Inflammatory macrophage (primary cell): ENCODE measurements around the gene HTRA2.
"Not testable (repeated sequence)": the region's sequence is repeated elsewhere in the genome, so short reads cannot be mapped to it uniquely, and the experiment has no call there.

Experiments used
- DNase-seq, 2 donors: peaks; one replicate each; pipeline ENCODE4 v3.0.0-alpha.2; 2020 to 2022

The HTRA2 gene

GRCh38 chr2:74542978-74543377 lies 13.2 kb downstream of the HTRA2 start:
- DNase-seq: no peak

- DNase-seq: no peak
These were observed 14.9 kb downstream of the HTRA2 start for GRCh38 chr2:74544634-74545033.

GRCh38 chr2:74546004-74546403 lies 16.3 kb downstream of the HTRA2 start:
- DNase-seq: no peak

- no peak for DNase-seq
These were observed 18.7 kb downstream of the HTRA2 start for GRCh38 chr2:74548285-74548899.

GRCh38 chr2:74548900-74549826 lies 19.4 kb downstream of the HTRA2 start:
- peak; percentile 70 to 88 for DNase-seq

- DNase-seq: no peak
These were observed 20.5 kb downstream of the HTRA2 start for GRCh38 chr2:74550231-74550630.

GRCh38 chr2:74551530-74551929 lies 21.8 kb downstream of the HTRA2 start:
- DNase-seq: no peak

- DNase-seq: no peak
These were observed 22.5 kb downstream of the HTRA2 start for GRCh38 chr2:74551942-74552913.

- no peak for DNase-seq
These were observed 23.4 kb downstream of the HTRA2 start for GRCh38 chr2:74552914-74553811.

GRCh38 chr2:74553892-74554819 lies 24.4 kb downstream of the HTRA2 start, which contains the start of the genes DOK1 and LOXL3:
Gene DOK1 (plus strand): TSS chr2:74554720. CDS start chr2:74554755, 35 bp downstream.
Gene LOXL3 (minus strand): TSS chr2:74553942. CDS start chr2:74552634, 1,308 bp downstream.
- peak; percentile 79 to 90 for DNase-seq

- DNase-seq: peak; percentile 34 to 43
These were observed 25.2 kb downstream of the HTRA2 start for GRCh38 chr2:74554820-74555531.

- peak; percentile 78 to 91 for DNase-seq
These were observed 25.9 kb downstream of the HTRA2 start for GRCh38 chr2:74555610-74556103.

- DNase-seq: peak in 1 of 2 donors; percentile 35
These were observed 26.4 kb downstream of the HTRA2 start for GRCh38 chr2:74556159-74556558.

- no peak for DNase-seq
These were observed 27.2 kb downstream of the HTRA2 start for GRCh38 chr2:74556831-74557370.

GRCh38 chr2:74558284-74559230 lies 28.8 kb downstream of the HTRA2 start:
- no peak for DNase-seq

GRCh38 chr2:74559912-74560311 lies 30.2 kb downstream of the HTRA2 start:
- no peak for DNase-seq

- peak in 1 of 2 donors; percentile 46 for DNase-seq
These were observed 30.9 kb downstream of the HTRA2 start for GRCh38 chr2:74560591-74560990.

GRCh38 chr2:74561022-74561421 lies 31.3 kb downstream of the HTRA2 start:
- DNase-seq: not testable (repeated sequence)
